GM19328 (cell line): ENCODE measurements around the gene CS.
A peak's percentile ranks its signal among the peaks of the same experiment; 100 is the strongest.

Experiments
- ATAC-seq: cut with Tn5 transposase; IDR thresholded peaks from one replicate; pipeline ENCODE4 v1.9.1; 2021; ENCODE audit warnings: mild to moderate bottlenecking, moderate library complexity; ENCODE audit not compliant: unreplicated experiment

The CS gene

GRCh38 chr12:56221757-56222530 lies 78.2 kb downstream of the CS start, which contains the start of gene RNF41:
Gene RNF41 (minus strand): TSS chr12:56221922. CDS start chr12:56214047, 7,875 bp downstream.
- ATAC-seq = peak; percentile 72
